Stomach (tissue), 4 donors: ENCODE results near the gene MAP7.

Source experiments
- CTCF ChIP-seq, 7 experiments: fragments of 450-650 bp in 4 of 7; fragments of 200-600 bp in 3 of 7; sonication (generic) in 3 of 7; IDR thresholded peaks; one replicate each; pipeline ENCODE4 v1.5.1; 2016 to 2019; ENCODE audit warnings: antibody characterized with exemption in 7 of 7, control low read depth in 2 of 7, mild to moderate bottlenecking in 1 of 7
- POLR2A ChIP-seq, 4 donors: fragments of 450-650 bp; IDR thresholded peaks; one replicate each; pipeline ENCODE4 v1.6.1; 2016; ENCODE audit warnings: antibody characterized with exemption in 4 of 4, control low read depth in 2 of 4, mild to moderate bottlenecking in 1 of 4, moderate library complexity in 1 of 4

GRCh38 chr6:136334853-136335252 is 215.4 kb downstream of the MAP7 start:
- TF ChIP-seq POLR2A (IDR thresholded peaks at IDR 0.05) (no peak), CTCF (IDR thresholded peaks at IDR 0.05) (no peak)
